ENCODE results near the gene SHB. TPM values are rescaled to one million over a fixed set of nuclear protein-coding genes. Genes with fewer than 3 reads are reported as not detected.

SHB gene
- total and polyA plus RNA-seq, 2 of the 13 experiments (the other 11 are each of a cell fraction or from before 2014, with no cell fraction given) = 19.4 to 20.7 TPM

DNA sequence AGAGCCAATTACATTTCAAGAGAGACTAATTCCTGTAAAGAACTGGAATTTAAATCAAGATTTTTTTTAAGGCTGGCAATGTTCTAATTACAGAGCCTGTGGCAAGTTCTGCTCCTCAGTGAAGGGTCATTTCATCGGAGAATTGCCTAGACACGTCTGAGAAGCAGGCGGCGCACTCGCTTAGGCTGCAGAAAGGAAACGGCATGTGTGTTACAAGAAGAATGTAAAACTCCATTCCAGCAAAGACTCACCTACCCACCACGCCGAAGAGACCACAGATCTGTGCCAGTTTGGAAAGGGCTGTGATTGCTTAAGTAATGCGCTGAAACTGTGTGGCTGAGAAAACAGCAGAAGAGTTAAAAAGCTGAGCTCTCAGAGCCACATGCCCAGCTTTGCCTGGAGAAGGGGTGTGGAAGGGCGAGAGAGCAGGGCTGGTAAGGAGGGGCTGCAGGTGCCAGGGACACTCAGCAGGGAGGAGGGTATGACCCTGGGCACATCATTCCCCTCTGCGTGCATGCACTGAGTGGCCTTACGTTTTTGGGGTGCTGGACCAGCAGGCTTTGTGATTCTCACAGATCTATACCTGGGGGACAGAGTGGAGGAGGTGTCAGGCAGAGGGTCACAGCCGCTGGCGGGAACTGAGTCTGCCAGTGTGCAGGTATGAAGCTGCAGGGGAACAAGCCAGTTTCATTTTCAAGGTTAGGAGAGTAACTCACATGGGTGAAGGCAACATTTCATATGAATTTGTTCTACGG lies 147.3 kb downstream of the SHB start:
- Histone ChIP-seq H2AFZ (ENCODE audit: low read length) (no peak overlapping the region), H3K36me3 (replicated peaks in 1 of 2; ENCODE audit: control insufficient read depth in 1 of 2, insufficient read depth in 2 of 2, low read length in 2 of 2) (peaks cover 47 to 89% of the 10 kb centered on the region in 2 experiments), H4K20me1 (ENCODE audit: insufficient read depth, low read length) (peaks cover 27% of the 10 kb centered on the region; the same call in 1 of the 2 replicates), H3K4me1 (ENCODE audit: insufficient read depth, low read length) (no peaks in the 10 kb centered on the region), H3K27me3 (ENCODE audit: control insufficient read depth in 1 of 2, insufficient read depth in 2 of 2, low read length in 2 of 2) (no peaks in the 10 kb centered on the region), H3K9me3 (ENCODE audit: low read length) (no peaks in the 10 kb centered on the region), H3K4me2 (ENCODE audit: low read depth, low read length) (no peak overlapping the region), H3K9ac (ENCODE audit: insufficient read depth, low read depth, low read length) (no peak overlapping the region), H3K4me3 (replicated peaks in 1 of 3; ENCODE audit: insufficient read depth in 1 of 3, low read depth in 2 of 3, low read length in 3 of 3) (no peak overlapping the region), H3K27ac (ENCODE audit: extremely low read length, insufficient read depth, low read length) (no peak overlapping the region), H3K79me2 (ENCODE audit: insufficient read depth, low read length) (peaks cover 2% of the 10 kb centered on the region)
- FAIRE-seq (no peak), DNase-seq (ENCODE audit: low spot score) (no peak), ATAC-seq (no peak)
- intact Hi-C loops (cut with micrococcal nuclease; ENCODE audit: unreplicated experiment) (no loop called here), in situ Hi-C loops (cut with HindIII; ENCODE audit: extremely low pct_ligation_motif_present, low pct_unique_long_range_greater_than_20kb) (loop anchor here (25.0 kb wide), 1 partner anchor 434 kb away; the partner anchor contains the start of gene POLR1E)
- no TSS peak for BruUV-seq (replicated peaks)
- 99% methylated on average over 13 of the region's 15 CpGs for WGBS (ENCODE audit: low lambda C conversion rate)
- ChIA-PET POLR2A (no interaction called here), CTCF (ENCODE audit: low intra/inter-chr PET ratio, low total read pairs) (no interaction called here)
- TF ChIP-seq ARNT (IDR thresholded peaks at IDR 0.05) (no peak), ZNF883 (CRISPR knock-in tag; IDR thresholded peaks at IDR 0.05; ENCODE audit: not compliant biosample characterization) (peak; percentile 5)

DNA sequence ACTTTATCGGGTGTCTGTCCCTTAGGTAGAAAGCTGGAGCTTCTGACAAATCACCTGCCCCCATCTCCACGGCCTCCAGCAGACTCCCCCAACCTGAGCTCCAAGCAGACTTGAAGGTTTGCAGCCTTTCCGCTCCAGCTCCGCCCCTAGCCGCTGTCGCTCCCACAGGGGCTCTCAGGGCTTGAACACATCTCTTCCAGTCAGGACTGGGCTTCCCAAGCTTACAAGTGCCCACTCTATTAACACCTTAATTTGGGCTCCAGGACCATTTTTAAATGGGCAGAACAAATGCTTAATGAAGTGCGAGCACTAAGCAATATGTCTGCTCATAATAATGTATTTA lies 147.9 kb downstream of the SHB start:
- ATAC-seq = no peak
- WGBS (ENCODE audit: low lambda C conversion rate) = 98% methylated on average over 7 of the region's 7 CpGs
- intact Hi-C loops (cut with micrococcal nuclease; ENCODE audit: unreplicated experiment) = no loop called here
- ChIA-PET POLR2A (no interaction called here), CTCF (ENCODE audit: low intra/inter-chr PET ratio, low total read pairs) (no interaction called here)
- H4K20me1 ChIP-seq (ENCODE audit: insufficient read depth, low read length) = peaks cover 27% of the 10 kb centered on the region; the same call in 1 of the 2 replicates
- TF ChIP-seq SP140L (CRISPR knock-in tag; IDR thresholded peaks at IDR 0.05; ENCODE audit: borderline replicate concordance) (no peak), ATF7-NPFF (CRISPR knock-in tag; IDR thresholded peaks at IDR 0.05; ENCODE audit: low read depth) (no peak)
- TF ChIP-seq, protein P1, sequence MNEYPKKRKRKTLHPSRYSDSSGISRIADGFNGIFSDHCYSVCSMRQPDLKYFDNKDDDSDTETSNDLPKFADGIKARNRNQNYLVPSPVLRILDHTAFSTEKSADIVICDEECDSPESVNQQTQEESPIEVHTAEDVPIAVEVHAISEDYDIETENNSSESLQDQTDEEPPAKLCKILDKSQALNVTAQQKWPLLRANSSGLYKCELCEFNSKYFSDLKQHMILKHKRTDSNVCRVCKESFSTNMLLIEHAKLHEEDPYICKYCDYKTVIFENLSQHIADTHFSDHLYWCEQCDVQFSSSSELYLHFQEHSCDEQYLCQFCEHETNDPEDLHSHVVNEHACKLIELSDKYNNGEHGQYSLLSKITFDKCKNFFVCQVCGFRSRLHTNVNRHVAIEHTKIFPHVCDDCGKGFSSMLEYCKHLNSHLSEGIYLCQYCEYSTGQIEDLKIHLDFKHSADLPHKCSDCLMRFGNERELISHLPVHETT (CRISPR knock-in tag; conservative IDR thresholded peaks at IDR 0.05) = no peak
- TF ChIP-seq, protein P2, sequence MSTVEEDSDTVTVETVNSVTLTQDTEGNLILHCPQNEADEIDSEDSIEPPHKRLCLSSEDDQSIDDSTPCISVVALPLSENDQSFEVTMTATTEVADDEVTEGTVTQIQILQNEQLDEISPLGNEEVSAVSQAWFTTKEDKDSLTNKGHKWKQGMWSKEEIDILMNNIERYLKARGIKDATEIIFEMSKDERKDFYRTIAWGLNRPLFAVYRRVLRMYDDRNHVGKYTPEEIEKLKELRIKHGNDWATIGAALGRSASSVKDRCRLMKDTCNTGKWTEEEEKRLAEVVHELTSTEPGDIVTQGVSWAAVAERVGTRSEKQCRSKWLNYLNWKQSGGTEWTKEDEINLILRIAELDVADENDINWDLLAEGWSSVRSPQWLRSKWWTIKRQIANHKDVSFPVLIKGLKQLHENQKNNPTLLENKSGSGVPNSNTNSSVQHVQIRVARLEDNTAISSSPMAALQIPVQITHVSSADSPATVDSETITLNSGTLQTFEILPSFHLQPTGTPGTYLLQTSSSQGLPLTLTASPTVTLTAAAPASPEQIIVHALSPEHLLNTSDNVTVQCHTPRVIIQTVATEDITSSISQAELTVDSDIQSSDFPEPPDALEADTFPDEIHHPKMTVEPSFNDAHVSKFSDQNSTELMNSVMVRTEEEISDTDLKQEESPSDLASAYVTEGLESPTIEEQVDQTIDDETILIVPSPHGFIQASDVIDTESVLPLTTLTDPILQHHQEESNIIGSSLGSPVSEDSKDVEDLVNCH (CRISPR knock-in tag; IDR thresholded peaks at IDR 0.05) = no peak
- no peak overlapping the region for H2AFZ ChIP-seq (ENCODE audit: low read length)
- no peaks in the 10 kb centered on the region for H3K27me3 ChIP-seq (ENCODE audit: control insufficient read depth in 1 of 2, insufficient read depth in 2 of 2, low read length in 2 of 2)
- H3K27ac ChIP-seq (ENCODE audit: extremely low read length, insufficient read depth, low read length) = no peak overlapping the region
- FAIRE-seq = no peak
- H3K79me2 ChIP-seq (ENCODE audit: insufficient read depth, low read length) = peaks cover 2% of the 10 kb centered on the region
- H3K9ac ChIP-seq (ENCODE audit: insufficient read depth, low read depth, low read length) = no peak overlapping the region
- no peak for DNase-seq (ENCODE audit: low spot score)
- no TSS peak for BruUV-seq (replicated peaks)
- H3K4me2 ChIP-seq (ENCODE audit: low read depth, low read length) = no peak overlapping the region
- H3K4me1 ChIP-seq (ENCODE audit: insufficient read depth, low read length) = no peaks in the 10 kb centered on the region
- no peak overlapping the region for H3K4me3 ChIP-seq (replicated peaks in 1 of 3; ENCODE audit: insufficient read depth in 1 of 3, low read depth in 2 of 3, low read length in 3 of 3)
- no peaks in the 10 kb centered on the region for H3K9me3 ChIP-seq (ENCODE audit: low read length)
- H3K36me3 ChIP-seq (replicated peaks in 1 of 2; ENCODE audit: control insufficient read depth in 1 of 2, insufficient read depth in 2 of 2, low read length in 2 of 2) = peaks cover 45 to 84% of the 10 kb centered on the region in 2 experiments
- in situ Hi-C loops (cut with HindIII; ENCODE audit: extremely low pct_ligation_motif_present, low pct_unique_long_range_greater_than_20kb) = loop anchor here (25.0 kb wide), 1 partner anchor 434 kb away; the partner anchor contains the start of gene POLR1E

Measured in HepG2 (cell line).